ENCODE results near the gene LIN54.
"Not testable (repeated sequence)": the region's sequence is repeated elsewhere in the genome, so short reads cannot be mapped to it uniquely, and the experiment has no call there.

Gene LIN54

GRCh38 chr4:83012200-83012686, 1.6 kb upstream of the LIN54 start:
- DNase-seq (ENCODE audit: low spot score) = no peak

GRCh38 chr4:83011689-83012199, 1.1 kb upstream of the LIN54 start:
- DNase-seq (ENCODE audit: low spot score) = no peak

GRCh38 chr4:83010111-83010521, 507 bp downstream of the LIN54 start:
- peak; percentile 29 for DNase-seq (ENCODE audit: low spot score)

GRCh38 chr4:83009529-83009928, 1.1 kb downstream of the LIN54 start:
- no peak for DNase-seq (ENCODE audit: low spot score)

GRCh38 chr4:83003044-83003791, 7.4 kb downstream of the LIN54 start:
- DNase-seq (ENCODE audit: low spot score) = not testable (repeated sequence)

GRCh38 chr4:83002329-83002728, 8.3 kb downstream of the LIN54 start:
- no peak for DNase-seq (ENCODE audit: low spot score)

- no peak for DNase-seq (ENCODE audit: low spot score)
Measured at GRCh38 chr4:82998898-82999297, 11.7 kb downstream of the LIN54 start.

- peak; percentile 49 for DNase-seq (ENCODE audit: low spot score)
Measured at GRCh38 chr4:82994834-82995233, 15.8 kb downstream of the LIN54 start.

GRCh38 chr4:82989575-82990429, 20.8 kb downstream of the LIN54 start:
- DNase-seq (ENCODE audit: low spot score) = no peak

GRCh38 chr4:82988323-82988832, 22.2 kb downstream of the LIN54 start:
- DNase-seq (ENCODE audit: low spot score) = no peak

- DNase-seq (ENCODE audit: low spot score) = not testable (repeated sequence)
Measured at GRCh38 chr4:82987519-82987918, 23.1 kb downstream of the LIN54 start.

- DNase-seq (ENCODE audit: low spot score) = no peak
Measured at GRCh38 chr4:82984459-82984858, 26.2 kb downstream of the LIN54 start.

GRCh38 chr4:82983444-82983843, 27.2 kb downstream of the LIN54 start:
- DNase-seq (ENCODE audit: low spot score) = no peak

- no peak for DNase-seq (ENCODE audit: low spot score)
Measured at GRCh38 chr4:82981138-82981537, 29.5 kb downstream of the LIN54 start.

GRCh38 chr4:82975792-82976191, 34.8 kb downstream of the LIN54 start:
- DNase-seq (ENCODE audit: low spot score) = no peak

- no peak for DNase-seq (ENCODE audit: low spot score)
Measured at GRCh38 chr4:82969414-82969813, 41.2 kb downstream of the LIN54 start.

- DNase-seq (ENCODE audit: low spot score) = no peak
Measured at GRCh38 chr4:82968972-82969371, 41.7 kb downstream of the LIN54 start.

GRCh38 chr4:82965763-82966162, 44.9 kb downstream of the LIN54 start:
- no peak for DNase-seq (ENCODE audit: low spot score)

- no peak for DNase-seq (ENCODE audit: low spot score)
Measured at GRCh38 chr4:82957045-82957444, 53.6 kb downstream of the LIN54 start.

- DNase-seq (ENCODE audit: low spot score) = no peak
Measured at GRCh38 chr4:82954212-82954611, 56.4 kb downstream of the LIN54 start.

GRCh38 chr4:82951196-82951595, 59.4 kb downstream of the LIN54 start:
- DNase-seq (ENCODE audit: low spot score) = no peak

- no peak for DNase-seq (ENCODE audit: low spot score)
Measured at GRCh38 chr4:82948647-82949204, 61.9 kb downstream of the LIN54 start.
